Measurements from ENCODE around the gene ADH1C.
"Not testable (repeated sequence)": the region's sequence is repeated elsewhere in the genome, so short reads cannot be mapped to it uniquely, and the experiment has no call there.

Gene ADH1C

GRCh38 chr4:99356992-99357391, 4.4 kb upstream of the ADH1C start:
- DNase-seq, result no peak

GRCh38 chr4:99356149-99356548, 3.6 kb upstream of the ADH1C start:
- DNase-seq, result not testable (repeated sequence)

DNA sequence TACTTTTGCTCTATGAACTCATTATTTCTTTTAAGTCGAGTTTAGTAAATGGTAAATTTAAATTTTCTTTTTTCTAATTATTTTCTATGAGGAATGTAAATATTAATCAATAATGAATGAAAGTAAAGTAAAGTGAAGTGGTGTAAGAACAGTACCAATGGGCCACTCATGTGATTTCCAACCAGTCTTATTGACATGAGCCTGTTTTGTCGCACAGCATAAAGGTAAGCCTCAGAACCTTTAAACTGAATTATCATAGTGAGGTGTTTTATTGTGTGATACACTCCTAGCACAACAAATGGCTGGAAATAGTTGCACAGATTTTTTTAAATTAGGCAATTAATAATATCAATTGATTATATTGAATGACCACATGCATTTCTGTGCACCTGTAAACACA, 1.1 kb downstream of the ADH1C start:
- no peak for DNase-seq

DNA sequence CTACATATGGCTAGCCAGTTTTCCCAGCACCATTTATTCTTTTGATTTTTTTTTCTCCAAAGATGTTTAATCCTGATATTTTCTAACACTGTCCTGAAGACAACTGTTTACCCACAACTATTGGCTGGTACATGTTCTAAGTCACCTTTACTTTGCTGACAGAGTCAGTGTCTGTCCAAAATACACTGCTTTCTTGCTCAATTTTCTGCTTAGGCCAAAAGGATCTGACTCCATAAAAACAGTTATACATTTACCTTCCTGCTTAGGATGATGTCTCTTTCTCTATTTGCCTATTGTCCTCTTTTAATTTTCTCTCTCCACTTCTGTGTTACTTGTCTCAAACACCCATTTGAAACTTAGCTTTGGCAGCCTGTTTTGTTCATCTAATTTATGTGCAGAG, 3.2 kb downstream of the ADH1C start:
- no peak for DNase-seq

GRCh38 chr4:99342624-99343023, 9.9 kb downstream of the ADH1C start:
- not testable (repeated sequence) for DNase-seq

GRCh38 chr4:99341426-99341825, 11.1 kb downstream of the ADH1C start:
- no peak for DNase-seq

GRCh38 chr4:99339172-99339571, 13.4 kb downstream of the ADH1C start:
- DNase-seq, result peak; percentile 72

- no peak for DNase-seq
Measured at GRCh38 chr4:99336553-99336952, 16.0 kb downstream of the ADH1C start.

- no peak for DNase-seq
Measured at GRCh38 chr4:99334880-99335279, 17.7 kb downstream of the ADH1C start.

GRCh38 chr4:99330648-99331047, 21.9 kb downstream of the ADH1C start:
- DNase-seq, result no peak

DNA sequence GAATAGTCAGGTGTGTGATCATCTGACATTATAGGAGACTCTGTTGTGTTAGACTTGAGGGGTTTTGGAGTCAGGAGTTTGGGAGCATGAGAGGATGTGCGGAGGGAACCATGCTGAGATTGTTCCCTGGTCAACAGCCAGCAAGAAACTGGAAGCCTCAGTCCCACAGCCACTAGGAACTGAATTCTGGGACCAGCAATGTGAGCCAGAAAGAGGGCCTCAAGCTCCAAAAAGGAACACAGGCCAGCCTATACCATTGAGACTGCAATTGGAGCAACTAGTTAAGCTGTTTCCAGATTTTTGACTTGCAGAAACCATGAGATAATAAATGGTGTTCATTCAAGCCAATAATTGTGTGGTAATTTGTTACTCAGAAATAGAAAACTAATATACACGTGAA, 22.7 kb downstream of the ADH1C start:
- DNase-seq, result no peak

- no peak for DNase-seq
Measured at GRCh38 chr4:99324979-99325378, 27.6 kb downstream of the ADH1C start.

- no peak for DNase-seq
Measured at GRCh38 chr4:99324361-99324760, 28.2 kb downstream of the ADH1C start.

- DNase-seq, result no peak
Measured at GRCh38 chr4:99323756-99324155, 28.8 kb downstream of the ADH1C start.

- no peak for DNase-seq
Measured at GRCh38 chr4:99321241-99322191, 31.0 kb downstream of the ADH1C start, which contains the start of gene ADH1B. TSS of gene ADH1B (minus strand) at chr4:99321401. CDS start at chr4:99321331, 70 bp downstream.

GRCh38 chr4:99317811-99318210, 34.7 kb downstream of the ADH1C start:
- DNase-seq, result not testable (repeated sequence)

GRCh38 chr4:99317354-99317753, 35.2 kb downstream of the ADH1C start:
- no peak for DNase-seq

DNA sequence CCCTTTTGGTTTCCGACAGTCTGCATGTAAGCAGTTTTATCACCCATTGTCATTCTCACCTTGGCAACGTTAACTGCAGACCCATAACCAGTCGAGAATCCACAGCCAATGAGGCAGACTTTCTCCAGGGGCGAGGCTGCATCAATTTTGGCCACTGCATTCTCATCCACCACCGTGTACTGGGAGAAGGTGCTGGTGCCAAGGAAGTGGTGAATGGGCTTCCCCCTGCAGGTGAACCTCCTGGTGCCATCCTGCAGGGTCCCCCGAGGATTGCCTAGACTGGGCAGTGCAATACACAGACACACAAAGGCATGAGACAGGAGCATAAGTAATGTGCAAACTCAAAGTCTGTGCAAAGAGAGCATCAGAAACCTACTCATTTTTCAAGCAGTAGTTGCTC, 36.7 kb downstream of the ADH1C start:
- no peak for DNase-seq

DNA sequence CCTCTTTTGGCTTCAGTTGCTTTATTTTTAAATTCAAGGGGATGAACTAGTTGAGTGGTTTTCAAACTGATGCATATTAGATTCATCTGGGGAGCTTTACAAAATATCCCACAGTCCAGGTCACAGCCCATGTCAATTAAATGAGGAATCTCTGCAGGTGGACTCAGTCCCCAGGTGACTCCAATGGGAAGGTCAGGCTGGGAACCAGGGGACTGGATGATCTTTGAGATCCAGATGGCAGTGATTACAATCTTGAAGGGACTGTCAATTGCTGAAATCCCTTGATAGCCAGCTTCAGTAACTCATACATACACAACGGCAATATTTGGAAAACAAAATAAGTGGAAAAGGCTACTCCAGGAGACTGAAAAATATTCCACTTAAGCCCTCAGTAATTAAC, 38.3 kb downstream of the ADH1C start:
- no peak for DNase-seq

- DNase-seq, result peak; percentile 26
Measured at GRCh38 chr4:99310389-99310788, 42.2 kb downstream of the ADH1C start.

- no peak for DNase-seq
Measured at GRCh38 chr4:99305638-99306400, 46.7 kb downstream of the ADH1C start.

DNA sequence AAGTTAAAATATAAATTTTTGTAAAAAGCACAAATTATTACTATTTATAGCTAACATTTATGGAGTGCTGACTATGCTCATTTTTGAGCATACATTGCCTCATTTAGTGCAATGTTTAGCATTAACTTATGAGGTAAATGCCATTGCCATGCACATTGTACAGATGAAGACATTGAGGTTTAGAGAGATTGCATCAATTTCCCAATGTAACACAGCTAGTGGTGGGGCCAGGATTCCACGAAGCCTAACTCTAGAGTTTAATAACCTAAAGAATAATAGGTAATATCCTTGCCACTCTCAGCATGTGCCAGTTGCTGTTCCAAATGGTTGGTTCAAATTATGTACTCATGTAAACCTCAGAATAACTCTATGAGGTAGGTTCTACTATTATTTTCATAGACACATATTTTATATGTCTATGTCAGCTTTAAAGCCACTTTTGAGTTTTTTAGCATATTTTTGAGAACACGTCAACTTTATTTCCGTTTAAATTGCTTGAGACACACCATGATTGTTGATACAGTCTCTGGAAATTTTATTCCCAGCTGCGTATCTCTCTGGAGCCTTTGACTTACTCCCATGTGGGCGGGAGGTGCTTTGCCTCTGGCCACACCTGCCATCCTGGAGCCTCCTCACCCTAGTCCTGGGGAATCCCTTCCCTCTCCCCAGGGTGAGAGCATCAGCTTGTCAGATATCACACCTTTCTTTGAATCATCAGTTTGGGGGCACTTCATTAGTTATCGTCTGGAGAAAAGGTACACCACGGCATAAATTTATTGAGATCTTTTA, 51.0 kb downstream of the ADH1C start:
- no peak for DNase-seq

DNA sequence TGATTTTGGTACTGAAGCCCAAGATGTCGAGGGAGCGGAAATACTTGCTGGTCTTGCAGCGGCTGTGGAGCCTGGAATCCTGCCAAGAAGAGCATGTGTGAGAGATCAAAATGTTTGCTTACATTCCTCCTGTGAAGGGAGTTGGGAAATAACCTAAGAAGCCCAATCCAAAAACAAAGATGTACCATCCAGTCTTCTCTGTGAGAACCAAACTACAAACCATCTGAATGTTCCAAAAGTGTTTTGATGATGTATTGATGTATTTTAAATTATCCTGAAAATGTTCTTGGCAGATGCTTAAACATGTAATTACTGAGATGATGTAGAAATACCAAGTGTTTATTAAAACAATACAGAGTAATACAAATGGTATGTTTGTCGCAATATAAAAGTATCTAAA, 51.6 kb downstream of the ADH1C start:
- DNase-seq, result no peak

Measured in NCI-H526 treated with DMSO at 0.1 percent for 48 hours (cell line).